ENCODE measurements around the gene LAMC1. TPM values are rescaled to one million over a fixed set of nuclear protein-coding genes. Genes with fewer than 3 reads are reported as not detected.

The LAMC1 gene
- total and polyA plus RNA-seq, 2 donors (not counting 1 experiment from before 2014, with no cell fraction given): 11.5 to 34.0 TPM

GRCh38 chr1:183193963-183194525, 170.8 kb downstream of the LAMC1 start:
- H3K9me3 ChIP-seq (ENCODE audit: control extremely low read depth in 1 of 3, control insufficient read depth in 2 of 3, insufficient read depth in 1 of 3, low read length in 2 of 3): no peaks in the 10 kb centered on the region
- Mint-ChIP-seq H3K4me1 (peaks cover 2% of the 10 kb centered on the region), H3K27ac (no peak overlapping the region), H3K9me3 (ENCODE audit: insufficient read depth) (no peaks in the 10 kb centered on the region), H3K4me3 (no peak overlapping the region), H3K27me3 (peaks cover 40% of the 10 kb centered on the region)
- H3K4me3 ChIP-seq (ENCODE audit: control extremely low read depth in 1 of 5, extremely low read depth in 1 of 5, insufficient read depth in 1 of 5, low read depth in 2 of 5, low read length in 4 of 5): no peak overlapping the region
- DNase-seq: no peak
- H4K20me1 ChIP-seq (ENCODE audit: control insufficient read depth, insufficient read depth, low read length, poor library complexity, severe bottlenecking): no peaks in the 10 kb centered on the region
- H3K9ac ChIP-seq (ENCODE audit: low read length): no peak overlapping the region
- no peak overlapping the region for H2AFZ ChIP-seq (ENCODE audit: insufficient read depth, low read depth, low read length, poor library complexity, severe bottlenecking)
- H3K4me1 ChIP-seq (ENCODE audit: control insufficient read depth in 2 of 2, insufficient read depth in 2 of 2, low read length in 2 of 2): no peaks in the 10 kb centered on the region
- H3K36me3 ChIP-seq (replicated peaks in 1 of 2; ENCODE audit: control extremely low read depth in 1 of 2, control insufficient read depth in 1 of 2, extremely low read depth in 1 of 2, insufficient read depth in 2 of 2, low read length in 1 of 2): no peaks in the 10 kb centered on the region
- no peaks in the 10 kb centered on the region for H3K79me2 ChIP-seq (ENCODE audit: control insufficient read depth, insufficient read depth, low read length)
- H3K4me2 ChIP-seq (replicated peaks; ENCODE audit: low read depth, low read length, poor library complexity, severe bottlenecking): no peak overlapping the region
- no peaks in the 10 kb centered on the region for H3K27me3 ChIP-seq (replicated peaks in 1 of 4; ENCODE audit: control extremely low read depth in 1 of 4, control insufficient read depth in 3 of 4, insufficient read depth in 4 of 4, low read length in 3 of 4)
- intact Hi-C loops (cut with micrococcal nuclease): no loop called here
- H3K27ac ChIP-seq (ENCODE audit: low read length in 2 of 2): no peak overlapping the region
- WGBS (ENCODE audit: insufficient coverage): 100% methylated on average over 1 of the region's 4 CpGs
- ChIA-PET CTCF (no interaction called here), POLR2A (no interaction called here)
- TF ChIP-seq EZH2 (IDR thresholded peaks at IDR 0.05; ENCODE audit: borderline replicate concordance, insufficient read depth, low read depth, low read length, poor library complexity, severe bottlenecking) (no peak), CTCF (IDR thresholded peaks at IDR 0.05) (no peak)
- ATAC-seq (ENCODE audit: low read depth): no peak

- POLR2A ChIA-PET: no interaction called here
- Histone ChIP-seq H3K4me1 (ENCODE audit: control insufficient read depth in 2 of 2, insufficient read depth in 2 of 2, low read length in 2 of 2) (no peaks in the 10 kb centered on the region), H3K27me3 (replicated peaks in 1 of 4; ENCODE audit: control extremely low read depth in 1 of 4, control insufficient read depth in 3 of 4, insufficient read depth in 4 of 4, low read length in 3 of 4) (peaks cover 0 to 2% (median 0%) of the 10 kb centered on the region in 4 experiments), H2AFZ (ENCODE audit: insufficient read depth, low read depth, low read length, poor library complexity, severe bottlenecking) (no peak overlapping the region), H3K79me2 (ENCODE audit: control insufficient read depth, insufficient read depth, low read length) (no peaks in the 10 kb centered on the region), H3K4me3 (ENCODE audit: control extremely low read depth in 1 of 5, extremely low read depth in 1 of 5, insufficient read depth in 1 of 5, low read depth in 2 of 5, low read length in 4 of 5) (no peak overlapping the region), H3K27ac (ENCODE audit: low read length in 2 of 2) (no peak overlapping the region), H3K4me2 (replicated peaks; ENCODE audit: low read depth, low read length, poor library complexity, severe bottlenecking) (no peak overlapping the region), H3K9ac (ENCODE audit: low read length) (no peak overlapping the region), H4K20me1 (ENCODE audit: control insufficient read depth, insufficient read depth, low read length, poor library complexity, severe bottlenecking) (no peaks in the 10 kb centered on the region), H3K9me3 (ENCODE audit: control extremely low read depth in 1 of 3, control insufficient read depth in 2 of 3, insufficient read depth in 1 of 3, low read length in 2 of 3) (no peaks in the 10 kb centered on the region), H3K36me3 (replicated peaks in 1 of 2; ENCODE audit: control extremely low read depth in 1 of 2, control insufficient read depth in 1 of 2, extremely low read depth in 1 of 2, insufficient read depth in 2 of 2, low read length in 1 of 2) (no peaks in the 10 kb centered on the region)
- H3K4me3 Mint-ChIP-seq: no peak overlapping the region
- no peak for ATAC-seq (ENCODE audit: low read depth)
- CTCF ChIA-PET: no interaction called here
- intact Hi-C loops (cut with micrococcal nuclease): no loop called here
- H3K9me3 Mint-ChIP-seq (ENCODE audit: insufficient read depth): no peaks in the 10 kb centered on the region
- TF ChIP-seq CTCF (IDR thresholded peaks at IDR 0.05): no peak
- TF ChIP-seq EZH2 (IDR thresholded peaks at IDR 0.05; ENCODE audit: borderline replicate concordance, insufficient read depth, low read depth, low read length, poor library complexity, severe bottlenecking): no peak
- H3K4me1 Mint-ChIP-seq: peaks cover 2% of the 10 kb centered on the region
- 0% methylated on average over 1 of the region's 1 CpG for WGBS (ENCODE audit: insufficient coverage)
- peaks cover 40% of the 10 kb centered on the region for H3K27me3 Mint-ChIP-seq
- H3K27ac Mint-ChIP-seq: no peak overlapping the region
- DNase-seq: no peak
These were observed 171.4 kb downstream of the LAMC1 start for GRCh38 chr1:183194527-183195141.

Data from B cell (primary cell).